ENCODE results near the gene DYTN.

The DYTN gene

GRCh38 chr2:206707164-206707701 is 11.0 kb downstream of the DYTN start:
- no peak for TF ChIP-seq CTCF (IDR thresholded peaks at IDR 0.05; ENCODE audit: low read depth, low read length)
- Histone ChIP-seq H3K9me3 (ENCODE audit: severe bottlenecking) (no peaks in the 10 kb centered on the region), H3K4me3 (ENCODE audit: low read depth, low read length) (no peak overlapping the region), H3K27ac (no peak overlapping the region), H3K36me3 (no peaks in the 10 kb centered on the region), H3K27me3 (ENCODE audit: insufficient read depth, low read depth, severe bottlenecking) (no peaks in the 10 kb centered on the region)
- DNase-seq: no peak

GRCh38 chr2:206701952-206702605 is 16.1 kb downstream of the DYTN start:
- TF ChIP-seq CTCF (IDR thresholded peaks at IDR 0.05; ENCODE audit: low read depth, low read length): no peak
- Histone ChIP-seq H3K36me3 (no peaks in the 10 kb centered on the region), H3K27ac (no peak overlapping the region), H3K9me3 (ENCODE audit: severe bottlenecking) (no peaks in the 10 kb centered on the region), H3K27me3 (ENCODE audit: insufficient read depth, low read depth, severe bottlenecking) (no peaks in the 10 kb centered on the region), H3K4me3 (ENCODE audit: low read depth, low read length) (no peak overlapping the region)
- no peak for DNase-seq

GRCh38 chr2:206700156-206700555 is 18.0 kb downstream of the DYTN start:
- DNase-seq: no peak
- TF ChIP-seq CTCF (IDR thresholded peaks at IDR 0.05; ENCODE audit: low read depth, low read length): no peak
- Histone ChIP-seq H3K36me3 (no peaks in the 10 kb centered on the region), H3K9me3 (ENCODE audit: severe bottlenecking) (no peaks in the 10 kb centered on the region), H3K4me3 (ENCODE audit: low read depth, low read length) (no peak overlapping the region), H3K27me3 (ENCODE audit: insufficient read depth, low read depth, severe bottlenecking) (no peaks in the 10 kb centered on the region), H3K27ac (no peak overlapping the region)

GRCh38 chr2:206698811-206699210 is 19.4 kb downstream of the DYTN start:
- no peaks in the 10 kb centered on the region for H3K36me3 ChIP-seq
- no peak for TF ChIP-seq CTCF (IDR thresholded peaks at IDR 0.05; ENCODE audit: low read depth, low read length)

GRCh38 chr2:206696910-206697309 is 21.3 kb downstream of the DYTN start:
- H3K27me3 ChIP-seq (ENCODE audit: insufficient read depth, low read depth, severe bottlenecking): no peaks in the 10 kb centered on the region
- TF ChIP-seq CTCF (IDR thresholded peaks at IDR 0.05; ENCODE audit: low read depth, low read length): no peak
- H3K4me3 ChIP-seq (ENCODE audit: low read depth, low read length): no peak overlapping the region
- no peaks in the 10 kb centered on the region for H3K36me3 ChIP-seq
- DNase-seq: no peak
- H3K27ac ChIP-seq: no peak overlapping the region
- no peaks in the 10 kb centered on the region for H3K9me3 ChIP-seq (ENCODE audit: severe bottlenecking)

More at GRCh38 chr2:206698811-206699210, 19.4 kb downstream of the DYTN start:
- no peak overlapping the region for H3K4me3 ChIP-seq (ENCODE audit: low read depth, low read length)
- no peak overlapping the region for H3K27ac ChIP-seq
- no peaks in the 10 kb centered on the region for H3K27me3 ChIP-seq (ENCODE audit: insufficient read depth, low read depth, severe bottlenecking)
- DNase-seq: no peak
- H3K9me3 ChIP-seq (ENCODE audit: severe bottlenecking): no peaks in the 10 kb centered on the region
